Mesenchymal stem cell (in vitro differentiated cells and primary cell): Measurements from ENCODE around the gene MEPCE.

ENCODE experiments used
- DNase-seq: peaks from one replicate; pipeline ENCODE4 v3.0.0-alpha.2; 2013
- H2AFZ ChIP-seq: one replicate; pipeline ENCODE4 v1.6.1; 2013; ENCODE audit warnings: low read depth, mild to moderate bottlenecking, control low read depth, inconsistent platforms, low read length, moderate library complexity
- H2AK5ac ChIP-seq: 2 replicates; pipeline ENCODE4 v1.6.1; 2013; ENCODE audit warnings: low read length, moderate library complexity, mild to moderate bottlenecking, inconsistent platforms; ENCODE audit not compliant: severe bottlenecking
- H2BK120ac ChIP-seq: one replicate; pipeline ENCODE4 v1.6.1; 2013; ENCODE audit warnings: low read depth, mild to moderate bottlenecking, inconsistent platforms, low read length, moderate library complexity
- H2BK12ac ChIP-seq, 2 experiments: one replicate each; pipeline ENCODE4 v1.6.1; 2013; ENCODE audit warnings: inconsistent platforms in 2 of 2, low read length in 2 of 2, mild to moderate bottlenecking in 2 of 2, moderate library complexity in 2 of 2, control low read depth in 1 of 2
- H2BK15ac ChIP-seq: one replicate; pipeline ENCODE4 v1.6.1; 2013; ENCODE audit warnings: mild to moderate bottlenecking, low read depth, inconsistent platforms; ENCODE audit not compliant: poor library complexity, severe bottlenecking
- H2BK5ac ChIP-seq: 2 replicates; pipeline ENCODE4 v1.6.1; 2013; ENCODE audit warnings: low read depth, mild to moderate bottlenecking, low read length, control low read depth, inconsistent platforms; ENCODE audit not compliant: poor library complexity, severe bottlenecking
- H3K14ac ChIP-seq, 2 experiments: one replicate each; pipeline ENCODE4 v1.6.1; 2013; ENCODE audit warnings: inconsistent platforms in 2 of 2, low read length in 2 of 2, control low read depth in 1 of 2, mild to moderate bottlenecking in 1 of 2, moderate library complexity in 1 of 2
- H3K18ac ChIP-seq, 2 experiments: one replicate each; pipeline ENCODE4 v1.6.1; 2013; ENCODE audit warnings: inconsistent platforms in 2 of 2, low read length in 2 of 2, control low read depth in 1 of 2, low read depth in 1 of 2, mild to moderate bottlenecking in 1 of 2
- H3K23ac ChIP-seq, 2 experiments: one replicate each; pipeline ENCODE4 v1.6.1; 2013; ENCODE audit warnings: inconsistent platforms in 2 of 2, low read length in 2 of 2, mild to moderate bottlenecking in 2 of 2, moderate library complexity in 2 of 2, control low read depth in 1 of 2
- H3K27ac ChIP-seq: 2 replicates; pipeline ENCODE4 v1.5.1; 2013; ENCODE audit warnings: mild to moderate bottlenecking, moderate library complexity, low read length, control low read depth, inconsistent platforms; ENCODE audit not compliant: poor library complexity, severe bottlenecking
- H3K27me3 ChIP-seq, 2 experiments: 2 replicates each; pipeline versions ENCODE4 v1.6.1 to v1.7.0; 2013; ENCODE audit warnings: low read length in 2 of 2, mild to moderate bottlenecking in 2 of 2, moderate library complexity in 2 of 2, control low read depth in 1 of 2, inconsistent platforms in 1 of 2; ENCODE audit not compliant: control insufficient read depth in 1 of 2, insufficient read depth in 1 of 2
- H3K36me3 ChIP-seq, 2 experiments: 2 replicates each; pipeline versions ENCODE4 v1.6.1 to v1.7.0; 2013; ENCODE audit warnings: low read length in 2 of 2, control low read depth in 1 of 2, inconsistent platforms in 1 of 2, low read depth in 1 of 2, mild to moderate bottlenecking in 1 of 2; ENCODE audit not compliant: insufficient read depth in 2 of 2, control insufficient read depth in 1 of 2
- H3K4ac ChIP-seq, 2 experiments: one replicate each; pipeline ENCODE4 v1.6.1; 2013; ENCODE audit warnings: inconsistent platforms in 2 of 2, low read length in 2 of 2, mild to moderate bottlenecking in 2 of 2, moderate library complexity in 2 of 2, control low read depth in 1 of 2, low read depth in 1 of 2
- H3K4me1 ChIP-seq: 2 replicates; pipeline ENCODE4 v1.6.1; 2013; ENCODE audit warnings: low read depth, low read length, control low read depth; ENCODE audit not compliant: control insufficient read depth, insufficient read depth
- H3K4me2 ChIP-seq: 2 replicates; pipeline ENCODE4 v1.6.1; 2013; ENCODE audit warnings: low read length, mild to moderate bottlenecking, inconsistent platforms; ENCODE audit not compliant: poor library complexity, severe bottlenecking
- H3K4me3 ChIP-seq, 2 experiments: 2 replicates each; pipeline versions ENCODE4 v1.5.1 to v1.7.0; 2013; ENCODE audit warnings: low read length in 2 of 2, mild to moderate bottlenecking in 2 of 2, control low read depth in 1 of 2, low read depth in 1 of 2; ENCODE audit not compliant: insufficient read depth in 1 of 2
- H3K79me1 ChIP-seq: replicated peaks from 2 replicates; pipeline ENCODE4 v1.6.1; 2013; ENCODE audit warnings: mild to moderate bottlenecking, control low read depth, low read length, inconsistent platforms; ENCODE audit not compliant: poor library complexity, severe bottlenecking
- H3K9ac ChIP-seq: 2 replicates; pipeline ENCODE4 v1.7.0; 2013; ENCODE audit warnings: mild to moderate bottlenecking, low read length, moderate library complexity
- H3K9me3 ChIP-seq: 2 replicates; pipeline ENCODE4 v1.7.0; 2013; ENCODE audit warnings: mild to moderate bottlenecking, low read length; ENCODE audit not compliant: control insufficient read depth
- H4K8ac ChIP-seq: one replicate; pipeline ENCODE4 v1.6.1; 2013; ENCODE audit warnings: inconsistent platforms, mild to moderate bottlenecking, low read length, moderate library complexity
- H4K91ac ChIP-seq: one replicate; pipeline ENCODE4 v1.6.1; 2013; ENCODE audit warnings: mild to moderate bottlenecking, low read length, inconsistent platforms
- WGBS: methylation state at CpG from one replicate; pipeline ENCODE4 v1.1.7; 2013; ENCODE audit warnings: mixed read lengths; 5-methylcytosine and 5-hydroxymethylcytosine counted together

MEPCE gene

DNA sequence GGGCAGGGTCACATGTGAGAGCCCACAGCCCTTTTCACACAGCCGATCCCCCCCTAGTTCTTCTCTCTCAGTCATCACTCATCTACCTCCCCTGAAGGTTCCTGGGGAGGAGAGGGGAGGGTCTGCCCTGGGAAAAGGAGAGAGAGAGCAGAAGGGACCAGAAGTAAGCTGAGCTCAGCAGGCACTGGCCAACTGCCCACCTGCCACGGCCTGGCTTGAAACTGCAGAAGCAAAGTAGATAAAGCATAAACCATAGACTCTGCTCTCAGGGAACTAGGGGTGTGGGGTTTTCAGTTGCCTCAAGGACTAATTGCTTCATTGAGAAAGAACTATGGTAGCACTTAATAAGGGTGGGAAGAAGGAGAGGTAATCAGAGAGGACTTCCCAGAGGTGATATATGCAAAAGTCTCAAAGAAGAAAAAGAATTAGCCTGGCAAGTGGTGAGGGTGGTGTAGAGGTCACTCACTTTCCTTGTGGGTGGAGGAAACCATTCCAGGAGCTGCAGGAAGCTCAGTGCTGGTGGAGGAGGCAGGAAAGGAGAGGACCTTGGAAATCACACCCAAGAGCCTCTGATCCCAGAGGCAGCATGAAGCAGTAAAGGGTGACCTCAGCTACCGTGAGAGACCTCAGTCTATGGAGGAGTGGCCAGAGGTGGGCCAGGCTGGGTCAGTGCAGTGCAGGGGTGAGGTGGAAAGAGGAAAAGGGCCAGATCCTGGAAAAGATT lies 39.2 kb upstream of the MEPCE start:
- no peak overlapping the region for H3K4ac ChIP-seq
- no peak overlapping the region for H3K23ac ChIP-seq
- no peak overlapping the region for H3K18ac ChIP-seq
- no peak overlapping the region for H4K8ac ChIP-seq
- no peaks in the 10 kb centered on the region for H3K79me1 ChIP-seq
- peaks cover 13 to 37% of the 10 kb centered on the region in 2 experiments for H3K27me3 ChIP-seq
- no peak overlapping the region for H2BK5ac ChIP-seq
- no peak overlapping the region for H3K4me3 ChIP-seq
- DNase-seq, result no peak
- no peaks in the 10 kb centered on the region for H3K36me3 ChIP-seq
- H3K14ac ChIP-seq, result no peak overlapping the region
- H2AK5ac ChIP-seq, result no peak overlapping the region
- H3K9ac ChIP-seq, result no peak overlapping the region
- WGBS, result 72% methylated on average over 2 of the region's 3 CpGs
- H3K4me2 ChIP-seq, result no peak overlapping the region
- no peak overlapping the region for H2BK15ac ChIP-seq
- no peak overlapping the region for H2AFZ ChIP-seq
- no peak overlapping the region for H3K27ac ChIP-seq
- no peaks in the 10 kb centered on the region for H3K9me3 ChIP-seq
- no peak overlapping the region for H2BK12ac ChIP-seq
- no peak overlapping the region for H4K91ac ChIP-seq
- H3K4me1 ChIP-seq, result no peaks in the 10 kb centered on the region
- H2BK120ac ChIP-seq, result no peak overlapping the region

DNA sequence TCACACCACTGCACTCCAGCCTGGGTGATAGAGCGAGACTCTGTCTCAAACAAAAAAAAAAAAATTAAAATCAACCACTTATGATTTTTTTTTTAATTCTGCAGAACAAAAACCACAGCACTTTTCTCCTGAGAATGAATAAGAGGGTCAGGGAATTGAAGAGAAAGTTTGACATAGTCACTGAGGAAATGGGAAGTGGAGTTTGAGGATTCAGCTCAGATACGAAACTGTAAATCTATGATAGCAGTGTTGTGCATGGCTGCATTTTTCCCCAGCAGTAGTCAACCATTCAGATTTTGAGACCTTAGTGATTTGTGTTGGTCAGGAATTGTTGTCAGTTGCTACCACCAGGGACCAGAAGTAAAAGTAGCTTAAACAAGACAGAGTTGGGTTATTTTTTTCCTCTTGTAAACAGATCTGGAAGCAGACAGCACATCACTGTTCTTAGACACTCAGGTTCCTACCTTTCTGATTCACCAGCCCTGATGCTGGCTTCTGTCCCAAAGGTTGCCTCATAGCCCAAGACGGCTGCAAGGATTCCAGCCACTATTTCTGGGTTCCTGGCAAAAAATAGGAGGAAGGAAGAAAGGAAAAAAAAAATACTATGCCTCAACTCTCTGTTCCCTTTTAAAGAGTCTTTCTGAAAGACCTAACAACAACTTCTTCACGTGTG lies 36.3 kb upstream of the MEPCE start:
- Histone ChIP-seq H4K8ac (no peak overlapping the region), H3K14ac (no peak overlapping the region), H3K9me3 (no peaks in the 10 kb centered on the region), H3K27me3 (peaks cover 25 to 47% of the 10 kb centered on the region in 2 experiments), H2BK12ac (no peak overlapping the region), H2AFZ (no peak overlapping the region), H2BK5ac (no peak overlapping the region), H3K27ac (no peak overlapping the region), H3K4me1 (no peaks in the 10 kb centered on the region), H4K91ac (no peak overlapping the region), H3K23ac (no peak overlapping the region), H3K18ac (no peak overlapping the region), H2BK120ac (no peak overlapping the region), H3K9ac (no peak overlapping the region), H3K36me3 (no peaks in the 10 kb centered on the region), H3K4ac (no peak overlapping the region), H3K4me3 (no peak overlapping the region), H2AK5ac (no peak overlapping the region), H3K4me2 (no peak overlapping the region), H3K79me1 (no peaks in the 10 kb centered on the region), H2BK15ac (no peak overlapping the region)
- WGBS, result 70% methylated on average over 2 of the region's 4 CpGs
- no peak for DNase-seq

DNA sequence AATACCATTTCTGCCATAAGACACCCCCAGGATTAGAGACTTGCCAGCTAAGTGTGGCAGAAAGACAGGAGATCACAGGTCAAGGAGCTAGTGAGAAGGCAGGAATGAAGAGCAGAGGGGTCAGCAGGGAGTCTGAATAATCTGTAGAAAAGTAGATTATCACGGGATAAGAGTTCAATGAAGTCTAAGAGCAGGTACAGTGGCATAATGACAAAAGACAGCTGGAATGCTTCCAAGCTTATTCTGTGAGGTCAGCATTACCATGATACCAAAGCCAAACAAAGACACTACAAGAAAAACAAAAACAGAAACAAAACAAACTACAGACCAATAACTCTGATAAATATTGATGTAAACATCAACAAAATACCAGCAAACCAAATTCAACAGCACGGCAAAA lies 35.6 kb upstream of the MEPCE start:
- H3K18ac ChIP-seq, result no peak overlapping the region
- no peak overlapping the region for H3K4me2 ChIP-seq
- H2BK5ac ChIP-seq, result no peak overlapping the region
- H3K79me1 ChIP-seq, result no peaks in the 10 kb centered on the region
- no peak overlapping the region for H3K9ac ChIP-seq
- H2BK120ac ChIP-seq, result no peak overlapping the region
- H3K23ac ChIP-seq, result no peak overlapping the region
- no peak overlapping the region for H3K14ac ChIP-seq
- H4K8ac ChIP-seq, result no peak overlapping the region
- no peak overlapping the region for H2AFZ ChIP-seq
- no peak for DNase-seq
- H2BK12ac ChIP-seq, result no peak overlapping the region
- H3K9me3 ChIP-seq, result no peaks in the 10 kb centered on the region
- no peak overlapping the region for H3K4me3 ChIP-seq
- no peaks in the 10 kb centered on the region for H3K4me1 ChIP-seq
- H2AK5ac ChIP-seq, result no peak overlapping the region
- H3K4ac ChIP-seq, result no peak overlapping the region
- H3K27me3 ChIP-seq, result peaks cover 29 to 53% of the 10 kb centered on the region in 2 experiments
- H3K27ac ChIP-seq, result no peak overlapping the region
- no peak overlapping the region for H4K91ac ChIP-seq
- H3K36me3 ChIP-seq, result no peaks in the 10 kb centered on the region
- no peak overlapping the region for H2BK15ac ChIP-seq
- WGBS, result 90% methylated on average over 2 of the region's 2 CpGs

DNA sequence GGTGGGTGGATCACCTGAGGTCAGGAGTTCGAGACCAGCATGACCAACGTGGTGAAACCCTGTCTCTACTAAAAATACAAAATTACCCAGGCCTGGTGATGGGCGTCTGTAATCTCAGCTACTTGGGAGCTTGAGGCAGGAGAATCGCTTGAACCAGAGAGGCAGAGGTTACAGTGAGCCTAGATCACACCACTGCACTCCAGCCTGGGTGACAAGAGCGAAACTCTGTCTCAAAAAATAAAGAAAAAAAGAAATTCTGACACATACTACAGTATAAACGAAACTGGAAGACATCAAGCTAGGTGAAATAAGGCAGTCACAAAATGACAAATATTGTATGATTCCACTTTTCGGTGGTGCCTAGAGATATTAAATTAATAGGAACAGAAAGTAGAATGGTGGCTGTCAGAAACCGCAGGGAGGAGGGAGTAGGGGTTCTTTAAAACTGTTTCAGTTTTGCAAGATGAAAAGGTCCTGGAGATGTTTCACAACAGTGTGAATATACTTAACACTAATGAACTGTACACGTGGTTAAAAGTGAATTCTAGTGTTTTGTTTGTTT lies 33.1 kb upstream of the MEPCE start:
- H3K23ac ChIP-seq, result no peak overlapping the region
- peaks cover 27 to 49% of the 10 kb centered on the region in 2 experiments for H3K27me3 ChIP-seq
- no peak overlapping the region for H3K4me3 ChIP-seq
- no peak overlapping the region for H3K4me2 ChIP-seq
- H3K9me3 ChIP-seq, result no peaks in the 10 kb centered on the region
- H2BK15ac ChIP-seq, result no peak overlapping the region
- H3K4ac ChIP-seq, result no peak overlapping the region
- no peak overlapping the region for H4K91ac ChIP-seq
- H3K27ac ChIP-seq, result no peak overlapping the region
- no peaks in the 10 kb centered on the region for H3K4me1 ChIP-seq
- no peak overlapping the region for H3K9ac ChIP-seq
- no peak overlapping the region for H2BK120ac ChIP-seq
- no peaks in the 10 kb centered on the region for H3K79me1 ChIP-seq
- no peak overlapping the region for H2BK5ac ChIP-seq
- H2BK12ac ChIP-seq, result no peak overlapping the region
- H3K18ac ChIP-seq, result no peak overlapping the region
- H3K14ac ChIP-seq, result no peak overlapping the region
- no peak overlapping the region for H2AK5ac ChIP-seq
- H2AFZ ChIP-seq, result no peak overlapping the region
- WGBS, result 86% methylated on average over 7 of the region's 9 CpGs
- no peak overlapping the region for H4K8ac ChIP-seq
- no peak for DNase-seq
- no peaks in the 10 kb centered on the region for H3K36me3 ChIP-seq
